Transverse colon (tissue), 4 donors: ENCODE results near the gene HMGN4. TPM values are rescaled to one million over a fixed set of nuclear protein-coding genes. Genes with fewer than 3 reads are reported as not detected.

ENCODE experiments used
- DNase-seq: peaks from one replicate; pipeline ENCODE4 v3.0.0-alpha.2; 2019
- H3K27ac ChIP-seq, 4 donors: fragments of 200-600 bp; sonication (generic); 2 replicates each; pipeline ENCODE4 v1.5.1; 2016 to 2018; ENCODE audit warnings: inconsistent platforms in 4 of 4
- H3K27me3 ChIP-seq: fragments of 200-600 bp; sonication (generic); 2 replicates; pipeline ENCODE4 v1.5.1; 2017; ENCODE audit warnings: inconsistent platforms
- H3K36me3 ChIP-seq, 4 donors: fragments of 200-600 bp; sonication (generic); 2 replicates each; pipeline ENCODE4 v1.5.1; 2017 to 2019; ENCODE audit warnings: inconsistent platforms in 4 of 4
- H3K4me1 ChIP-seq, 4 donors: fragments of 200-600 bp; sonication (generic); 2 replicates each; pipeline ENCODE4 v1.5.1; 2017 to 2020; ENCODE audit warnings: inconsistent platforms in 4 of 4
- H3K4me3 ChIP-seq, 4 donors: fragments of 200-600 bp; sonication (generic); 1 replicate in 1 of 4; 2 replicates in 3 of 4; pipeline versions ENCODE4 v1.5.1 to v1.6.1; 2017 to 2019; ENCODE audit warnings: inconsistent platforms in 4 of 4
- H3K9me3 ChIP-seq, 2 donors: fragments of 200-600 bp; sonication (generic); 2 replicates each; pipeline ENCODE4 v1.5.1; 2017 to 2019; ENCODE audit warnings: inconsistent platforms in 2 of 2
- CTCF ChIP-seq, 5 experiments: fragments of 200-600 bp in 3 of 5; fragments of 450-650 bp in 2 of 5; sonication (generic) in 3 of 5; IDR thresholded peaks; 1 replicate in 2 of 5; 2 replicates in 3 of 5; pipeline ENCODE4 v1.5.1; 2016 to 2017; ENCODE audit warnings: antibody characterized with exemption in 5 of 5, inconsistent platforms in 3 of 5, mild to moderate bottlenecking in 2 of 5, moderate library complexity in 1 of 5
- EP300 ChIP-seq: sonication (generic); formaldehyde crosslinking; IDR thresholded peaks from one replicate; pipeline ENCODE4 v1.6.1; 2017; ENCODE audit warnings: antibody characterized with exemption, low read depth
- POLR2A ChIP-seq: fragments of 450-650 bp; IDR thresholded peaks from one replicate; pipeline ENCODE4 v1.6.1; 2016; ENCODE audit warnings: antibody characterized with exemption, mild to moderate bottlenecking, moderate library complexity
- POLR2AphosphoS5 ChIP-seq, 3 donors: sonication (generic); formaldehyde crosslinking; IDR thresholded peaks; one replicate each; pipeline ENCODE4 v1.6.1; 2016; ENCODE audit warnings: antibody characterized with exemption in 3 of 3
- WGBS, 2 donors: methylation state at CpG; one replicate each; pipeline ENCODE4 v1.1.5; 2018; ENCODE audit warnings: low coverage in 1 of 2; 5-methylcytosine and 5-hydroxymethylcytosine counted together
- in situ Hi-C, 4 donors: fragments of 200-750 bp; cut with MboI; loops; one replicate each; pipeline versions ENCODE4 v1.15.0 to v1.15.1; 2017; ENCODE audit warnings: low sequenced_read_pairs in 3 of 4, low pct_ligation_motif_present in 1 of 4, low pct_unique_long_range_greater_than_20kb in 1 of 4
- intact Hi-C: fragments of 100-400 bp; cut with DNase I; formaldehyde crosslinking; loops from one replicate; pipeline ENCODE4 v1.15.1; 2023; ENCODE audit warnings: low total_unique reads
- total RNA-seq, 4 donors: library from RNA; depleted of rRNA; stranded (reverse); fragments of >200 nt; gene quantifications; one replicate each; pipeline ENCODE4 v1.1.0, GENCODE V29; 2016

The HMGN4 gene
- total RNA-seq, 4 donors from 2014 or later: 20.3 to 69.6 (median 62.8) TPM

DNA sequence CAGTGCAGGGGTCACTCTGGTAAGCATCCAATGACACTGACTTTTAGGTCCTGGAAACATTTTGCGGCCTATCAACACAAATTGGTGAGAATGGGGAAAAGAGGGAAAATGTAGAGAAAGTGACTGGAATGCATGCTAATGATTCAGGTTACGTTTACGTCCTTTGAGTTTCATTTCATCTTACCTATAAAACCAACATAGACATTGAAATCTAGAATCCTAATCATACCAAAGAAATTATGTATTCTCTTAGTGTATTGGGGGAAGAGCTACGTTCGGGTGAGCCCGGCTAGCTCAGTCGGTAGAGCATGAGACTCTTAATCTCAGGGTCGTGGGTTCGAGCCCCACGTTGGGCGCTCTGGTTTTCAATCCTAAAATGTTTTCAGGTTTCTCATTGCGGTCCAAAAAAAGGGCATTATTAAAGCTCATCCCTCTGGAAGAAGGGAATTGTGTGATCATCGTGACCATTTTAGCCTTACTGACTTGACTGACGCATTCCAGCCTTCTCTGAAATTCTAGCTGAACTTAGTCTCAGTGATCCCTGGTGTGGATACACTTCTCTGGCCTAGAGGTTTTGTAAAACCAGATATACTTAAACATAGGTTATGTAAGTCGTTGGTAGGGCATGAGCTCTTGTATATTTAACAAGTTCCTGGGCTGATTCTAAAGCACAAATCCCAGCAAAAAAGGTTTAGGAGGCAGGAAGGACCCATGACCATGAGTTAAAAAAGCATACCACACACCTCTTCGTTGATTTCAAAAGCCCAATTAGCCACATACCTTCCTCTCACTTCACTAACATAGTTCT is 18.3 kb downstream of the HMGN4 start:
- no peaks in the 10 kb centered on the region for H3K36me3 ChIP-seq
- in situ Hi-C loops: no loop called here
- H3K4me1 ChIP-seq: peaks cover 0 to 27% (median 12%) of the 10 kb centered on the region in 4 donors
- DNase-seq: no peak
- no peaks in the 10 kb centered on the region for H3K27me3 ChIP-seq
- intact Hi-C loops: no loop called here
- no peak overlapping the region for H3K4me3 ChIP-seq
- no peak for TF ChIP-seq EP300
- TF ChIP-seq CTCF (IDR thresholded peaks at IDR 0.05): no peak
- TF ChIP-seq POLR2A: no peak
- no peak for TF ChIP-seq POLR2AphosphoS5 (IDR thresholded peaks at IDR 0.05)
- H3K27ac ChIP-seq: peak overlapping the region in 1 of 4 donors; percentile 3
- H3K9me3 ChIP-seq: no peaks in the 10 kb centered on the region
- 47 to 70% methylated on average over 5 to 16 of the region's 16 CpGs for WGBS, 2 donors

DNA sequence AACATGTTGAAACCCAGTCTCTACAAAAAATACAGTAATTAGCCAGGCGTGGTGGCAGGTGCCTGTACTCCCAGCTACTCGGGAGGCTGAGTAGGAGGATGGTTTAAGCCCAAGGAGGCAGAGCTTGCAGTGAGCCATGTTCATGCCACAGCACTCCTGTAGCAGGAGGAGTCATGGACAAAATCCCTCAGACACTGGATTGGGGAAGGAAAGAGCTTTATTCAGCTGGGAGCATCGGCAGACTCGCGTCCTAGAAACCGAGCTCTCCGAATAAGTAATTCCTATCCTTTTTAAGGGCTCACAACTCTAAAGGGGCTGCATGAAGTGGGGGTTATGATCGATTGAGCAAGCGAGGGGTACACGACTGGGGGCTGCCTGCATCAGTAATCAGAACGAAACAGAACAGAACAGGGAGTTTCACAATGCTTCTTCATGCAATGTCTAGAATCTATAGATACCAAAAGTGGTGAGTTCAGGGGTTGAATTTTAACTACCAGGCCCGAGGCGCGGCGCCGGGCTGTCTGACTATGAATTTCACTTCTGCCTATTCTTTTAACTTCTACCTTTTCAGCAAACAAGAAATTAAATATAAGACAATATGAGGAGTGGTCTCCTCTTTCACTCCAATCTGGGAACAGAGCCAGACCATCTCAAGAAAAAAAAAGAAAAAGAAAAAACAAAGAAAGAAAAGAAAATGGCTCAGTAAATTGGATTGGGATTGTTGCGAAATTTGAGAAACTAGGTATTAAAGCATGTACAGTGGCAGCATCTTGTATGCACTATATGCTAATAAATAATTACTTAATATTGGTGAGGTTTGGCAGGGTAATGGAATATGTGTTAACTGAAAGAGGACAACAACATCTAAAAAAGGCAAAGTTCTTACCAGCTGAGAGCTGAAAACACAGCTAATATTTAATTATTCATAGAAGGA is 23.6 kb downstream of the HMGN4 start:
- intact Hi-C loops: no loop called here
- no peaks in the 10 kb centered on the region for H3K27me3 ChIP-seq
- H3K27ac ChIP-seq: no peak overlapping the region
- H3K4me3 ChIP-seq: no peak overlapping the region
- DNase-seq: no peak
- in situ Hi-C loops: no loop called here
- no peak for TF ChIP-seq POLR2A
- no peak for TF ChIP-seq EP300
- no peak for TF ChIP-seq CTCF (IDR thresholded peaks at IDR 0.05)
- no peak for TF ChIP-seq POLR2AphosphoS5 (IDR thresholded peaks at IDR 0.05)
- 75 to 98% methylated on average over 8 to 17 of the region's 17 CpGs for WGBS, 2 donors
- H3K4me1 ChIP-seq: no peaks in the 10 kb centered on the region
- H3K36me3 ChIP-seq: no peaks in the 10 kb centered on the region
- H3K9me3 ChIP-seq: no peaks in the 10 kb centered on the region

DNA sequence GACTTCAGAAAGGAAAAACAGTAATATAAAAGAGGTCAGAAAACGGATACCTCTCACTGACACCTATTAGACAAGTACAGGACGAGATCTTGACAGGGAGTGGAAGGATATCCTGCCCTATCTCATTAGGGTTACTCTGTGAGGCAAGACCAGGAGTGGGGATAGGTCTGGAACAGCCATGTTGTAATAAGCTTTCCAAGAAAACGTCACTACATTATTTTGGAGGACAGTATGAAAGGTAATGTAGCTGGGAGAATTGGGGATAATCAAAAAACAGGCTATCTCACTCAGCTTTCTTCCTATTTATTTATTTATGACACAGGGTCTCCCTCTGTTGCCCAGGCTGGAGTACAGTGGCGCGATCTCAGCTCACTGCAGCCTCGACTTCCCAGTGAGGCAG is 25.3 kb downstream of the HMGN4 start:
- Histone ChIP-seq H3K27me3 (no peaks in the 10 kb centered on the region), H3K4me1 (peaks cover 0 to 4% (median 0%) of the 10 kb centered on the region in 4 donors), H3K4me3 (no peak overlapping the region), H3K9me3 (no peaks in the 10 kb centered on the region), H3K27ac (no peak overlapping the region), H3K36me3 (no peaks in the 10 kb centered on the region)
- in situ Hi-C loops (no loop called here), intact Hi-C loops (no loop called here)
- DNase-seq: no peak
- WGBS, 2 donors: 86 to 87% methylated on average over 5 to 6 of the region's 6 CpGs
- TF ChIP-seq POLR2AphosphoS5 (IDR thresholded peaks at IDR 0.05): no peak
- TF ChIP-seq POLR2A: no peak
- no peak for TF ChIP-seq EP300
- no peak for TF ChIP-seq CTCF (IDR thresholded peaks at IDR 0.05)
